GM13977 (cell line): ENCODE data around the gene ANKRD17.

ENCODE experiments used
- DNase-seq: peaks from one replicate; pipeline ENCODE4 v3.0.0; 2012; ENCODE audit warnings: low spot score
- in situ Hi-C: fragments of 300-500 bp; cut with MboI; formaldehyde crosslinking; loops from one replicate; pipeline ENCODE4 v1.12.0; 2022; ENCODE audit warnings: low sequenced_read_pairs, low pct_unique_long_range_greater_than_20kb, mixed read lengths, inconsistent platforms; ENCODE audit not compliant: unreplicated experiment
- TF ChIP-seq, protein P1 (sequence below): IDR thresholded peaks from 2 replicates; pipeline ENCODE4 v1.5.1; 2012; ENCODE audit warnings: mild to moderate bottlenecking, control low read depth; ENCODE audit not compliant: insufficient read depth; ENCODE audit errors: extremely low read depth, missing control alignments

Gene ANKRD17

DNA sequence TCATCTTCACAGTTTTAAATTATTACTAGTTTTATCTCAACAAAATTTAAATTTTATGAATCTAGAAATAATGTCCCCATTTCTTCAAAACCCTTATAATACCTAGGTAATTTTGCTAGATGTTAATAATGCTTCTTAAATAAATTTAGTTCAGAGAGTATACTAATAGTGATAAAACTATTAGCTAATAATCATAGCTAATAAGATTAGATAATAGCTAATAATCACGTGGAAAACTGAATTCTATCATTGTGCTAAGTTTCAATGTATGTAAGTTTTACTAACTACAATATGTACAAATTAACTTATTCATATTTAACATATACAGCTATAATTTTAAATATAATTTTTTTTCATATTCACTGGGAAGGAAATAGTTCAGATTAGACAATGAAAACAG, 10.2 kb downstream of the ANKRD17 start:
- in situ Hi-C loops: no loop called here
- TF ChIP-seq, protein P1, sequence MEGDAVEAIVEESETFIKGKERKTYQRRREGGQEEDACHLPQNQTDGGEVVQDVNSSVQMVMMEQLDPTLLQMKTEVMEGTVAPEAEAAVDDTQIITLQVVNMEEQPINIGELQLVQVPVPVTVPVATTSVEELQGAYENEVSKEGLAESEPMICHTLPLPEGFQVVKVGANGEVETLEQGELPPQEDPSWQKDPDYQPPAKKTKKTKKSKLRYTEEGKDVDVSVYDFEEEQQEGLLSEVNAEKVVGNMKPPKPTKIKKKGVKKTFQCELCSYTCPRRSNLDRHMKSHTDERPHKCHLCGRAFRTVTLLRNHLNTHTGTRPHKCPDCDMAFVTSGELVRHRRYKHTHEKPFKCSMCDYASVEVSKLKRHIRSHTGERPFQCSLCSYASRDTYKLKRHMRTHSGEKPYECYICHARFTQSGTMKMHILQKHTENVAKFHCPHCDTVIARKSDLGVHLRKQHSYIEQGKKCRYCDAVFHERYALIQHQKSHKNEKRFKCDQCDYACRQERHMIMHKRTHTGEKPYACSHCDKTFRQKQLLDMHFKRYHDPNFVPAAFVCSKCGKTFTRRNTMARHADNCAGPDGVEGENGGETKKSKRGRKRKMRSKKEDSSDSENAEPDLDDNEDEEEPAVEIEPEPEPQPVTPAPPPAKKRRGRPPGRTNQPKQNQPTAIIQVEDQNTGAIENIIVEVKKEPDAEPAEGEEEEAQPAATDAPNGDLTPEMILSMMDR: no peak
- DNase-seq: no peak

DNA sequence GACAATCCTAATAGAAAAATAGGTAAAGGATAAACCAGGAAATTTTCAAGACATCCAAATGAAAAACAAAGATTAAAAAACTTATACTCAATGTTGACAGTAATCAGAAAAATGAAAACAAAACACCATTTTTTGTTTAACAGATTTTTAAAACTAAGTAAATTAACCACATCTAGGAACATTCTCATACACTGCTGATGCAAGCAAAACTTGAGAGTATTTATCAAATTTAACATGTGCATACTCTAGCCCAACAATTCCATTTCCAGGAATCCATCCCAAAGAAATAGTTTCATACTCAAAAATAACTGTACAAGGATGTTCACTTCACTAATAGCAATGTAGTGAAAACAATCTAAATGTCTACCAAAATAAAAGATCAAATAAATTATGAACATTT, 11.5 kb downstream of the ANKRD17 start:
- in situ Hi-C loops: no loop called here
- DNase-seq: no peak
- TF ChIP-seq, protein P1: no peak

DNA sequence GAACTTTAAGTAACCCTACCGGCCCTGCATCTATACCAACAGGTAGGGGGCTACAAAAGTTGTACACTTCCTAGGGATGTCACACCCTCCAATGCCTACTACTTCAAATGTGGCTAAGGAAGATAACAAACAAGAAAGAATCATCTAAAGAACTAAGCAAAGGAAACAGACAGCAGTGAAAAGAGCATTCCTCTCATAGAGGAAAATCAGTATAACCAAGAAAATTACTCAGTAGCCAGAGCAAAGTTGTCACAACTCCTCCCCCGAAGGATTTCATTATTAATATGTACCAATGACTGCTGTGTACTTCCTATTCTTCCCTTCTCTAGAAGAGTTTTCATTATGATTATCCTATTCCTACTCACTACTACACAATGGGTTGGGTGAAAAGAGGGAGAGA, 12.6 kb downstream of the ANKRD17 start:
- no peak for DNase-seq
- in situ Hi-C loops: no loop called here
- TF ChIP-seq, protein P1: no peak

DNA sequence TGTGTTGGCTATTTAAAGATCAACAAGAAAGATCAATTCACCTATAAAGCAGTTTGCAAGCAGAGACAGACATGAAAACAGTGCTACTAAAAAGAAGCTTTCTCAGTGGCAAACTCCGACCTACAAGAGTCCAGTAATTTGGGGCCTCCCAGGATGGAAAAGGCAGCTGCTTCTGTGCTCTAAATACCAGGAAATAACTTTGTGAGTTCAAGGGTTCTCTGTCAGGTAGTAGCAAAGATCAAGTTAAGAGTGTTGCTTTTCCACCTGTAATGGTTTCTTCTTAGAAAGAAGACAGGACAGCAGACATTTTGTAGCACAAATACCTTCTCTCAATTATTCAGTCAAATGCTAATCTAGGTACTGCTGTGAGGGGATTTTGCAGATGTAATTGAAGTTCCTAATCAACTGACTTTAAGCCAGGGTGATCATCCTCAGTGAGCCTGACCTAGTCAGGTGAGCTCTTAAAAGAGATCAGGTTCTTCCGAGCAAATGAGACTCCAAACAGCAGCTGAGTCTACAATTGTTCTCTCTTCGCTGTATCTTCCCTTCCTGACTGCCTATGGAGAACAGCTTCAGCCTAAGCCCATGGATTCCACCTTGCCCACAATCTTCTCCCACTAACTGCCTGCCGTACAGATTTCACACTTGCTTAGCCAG, 13.5 kb downstream of the ANKRD17 start:
- no peak for DNase-seq
- in situ Hi-C loops: no loop called here
- TF ChIP-seq, protein P1: no peak

DNA sequence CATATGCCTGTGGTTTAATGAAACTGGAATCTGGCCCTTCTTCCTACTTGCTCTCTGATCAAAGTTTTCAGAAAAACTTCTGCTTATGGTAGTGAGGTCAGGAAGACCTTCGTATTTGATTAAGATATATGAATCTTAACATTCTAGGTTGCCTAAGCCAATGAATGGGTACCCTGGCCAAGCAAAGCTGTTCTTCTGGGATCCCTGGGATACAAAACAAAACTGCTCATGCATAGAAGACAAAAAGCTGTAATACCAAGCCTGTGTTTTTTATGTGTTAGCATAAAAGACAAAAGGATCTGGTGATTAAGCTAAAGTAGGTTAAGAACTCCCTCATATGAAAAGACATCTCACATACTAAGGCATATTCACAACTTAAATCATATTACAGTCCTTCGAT, 21.6 kb downstream of the ANKRD17 start:
- DNase-seq: no peak
- TF ChIP-seq, protein P1: no peak
- in situ Hi-C loops: no loop called here

DNA sequence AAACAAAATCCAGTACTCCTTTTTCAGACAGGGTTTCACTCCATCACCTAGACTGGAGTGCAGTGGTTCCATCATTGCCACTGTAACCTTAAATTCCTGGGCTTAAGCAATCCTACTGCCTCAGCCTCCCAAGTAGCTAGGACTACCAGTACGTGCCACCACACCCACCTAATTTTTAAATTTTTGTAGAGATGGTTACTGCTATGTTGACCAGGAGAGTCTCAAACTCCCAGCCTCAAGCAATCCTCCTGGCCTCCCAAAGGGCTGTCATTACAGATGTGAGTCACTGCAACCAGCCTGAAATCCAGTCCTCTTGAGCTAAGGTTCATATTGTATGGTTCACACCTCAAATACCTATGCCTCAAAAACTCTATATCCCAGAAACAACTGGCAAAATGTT, 22.4 kb downstream of the ANKRD17 start:
- no peak for DNase-seq
- TF ChIP-seq, protein P1: no peak
- in situ Hi-C loops: no loop called here
